ENCODE measurements around the gene CDC20.

The CDC20 gene

DNA sequence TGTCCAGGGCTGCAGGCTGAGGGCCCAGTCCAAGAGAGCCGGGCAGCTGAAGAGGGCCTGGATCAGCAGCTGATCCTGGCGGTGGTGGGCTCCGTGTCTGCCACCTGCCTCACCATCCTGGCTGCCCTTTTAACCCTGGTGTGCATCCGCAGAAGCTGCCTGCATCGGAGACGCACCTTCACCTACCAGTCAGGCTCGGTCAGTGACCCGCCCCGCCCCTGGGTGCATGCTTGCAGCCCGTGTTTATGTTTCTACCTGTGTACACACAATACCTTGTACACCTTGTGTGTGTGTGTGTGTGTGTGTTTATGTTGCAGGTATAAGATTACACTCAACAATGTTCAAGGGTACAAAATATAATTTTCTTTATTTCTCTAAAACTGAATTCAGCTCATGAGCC lies 45.0 kb upstream of the CDC20 start:
- no peak for DNase-seq (ENCODE audit: extremely low spot score)
- ChIA-PET POLR2A (no interaction called here), CTCF (no interaction called here)
- TF ChIP-seq ARNT (IDR thresholded peaks at IDR 0.05) (no peak), FOXA1 (IDR thresholded peaks at IDR 0.05) (no peak), FOXM1 (IDR thresholded peaks at IDR 0.05; ENCODE audit: borderline replicate concordance) (no peak), SP1 (IDR thresholded peaks at IDR 0.05) (no peak), LEF1 (IDR thresholded peaks at IDR 0.05; ENCODE audit: borderline replicate concordance) (no peak), TARDBP (IDR thresholded peaks at IDR 0.05) (no peak), HDGF (IDR thresholded peaks at IDR 0.05; ENCODE audit: borderline replicate concordance) (no peak), ZNF384 (IDR thresholded peaks at IDR 0.05) (no peak), BHLHE40 (IDR thresholded peaks at IDR 0.05; ENCODE audit: borderline replicate concordance) (no peak), L3MBTL2 (conservative IDR thresholded peaks at IDR 0.05) (no peak), ELF4 (IDR thresholded peaks at IDR 0.05) (no peak)
- TF ChIP-seq, protein P1, sequence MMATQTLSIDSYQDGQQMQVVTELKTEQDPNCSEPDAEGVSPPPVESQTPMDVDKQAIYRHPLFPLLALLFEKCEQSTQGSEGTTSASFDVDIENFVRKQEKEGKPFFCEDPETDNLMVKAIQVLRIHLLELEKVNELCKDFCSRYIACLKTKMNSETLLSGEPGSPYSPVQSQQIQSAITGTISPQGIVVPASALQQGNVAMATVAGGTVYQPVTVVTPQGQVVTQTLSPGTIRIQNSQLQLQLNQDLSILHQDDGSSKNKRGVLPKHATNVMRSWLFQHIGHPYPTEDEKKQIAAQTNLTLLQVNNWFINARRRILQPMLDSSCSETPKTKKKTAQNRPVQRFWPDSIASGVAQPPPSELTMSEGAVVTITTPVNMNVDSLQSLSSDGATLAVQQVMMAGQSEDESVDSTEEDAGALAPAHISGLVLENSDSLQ (IDR thresholded peaks at IDR 0.05): no peak

DNA sequence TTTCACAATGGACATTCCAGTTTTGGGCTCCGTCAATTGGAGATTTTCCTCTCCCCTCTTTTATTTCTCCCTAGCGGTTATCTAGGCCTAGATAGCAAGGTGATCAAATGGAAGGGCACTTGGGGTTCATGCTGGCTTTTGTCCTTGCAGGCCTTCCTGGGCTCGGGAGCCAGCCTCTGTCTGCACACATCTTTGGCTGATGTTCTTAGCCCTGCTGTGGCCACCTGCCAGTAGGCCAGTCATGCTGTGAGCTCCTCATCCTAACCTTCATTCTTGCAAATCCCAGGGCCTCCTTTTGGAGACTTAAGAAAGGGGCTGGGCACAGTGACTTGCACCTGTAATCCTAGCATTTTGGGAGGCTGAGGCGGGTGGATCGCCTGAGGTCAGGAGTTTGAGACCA lies 44.5 kb upstream of the CDC20 start:
- CTCF ChIA-PET: no interaction called here
- no peak for DNase-seq (ENCODE audit: extremely low spot score)
- TF ChIP-seq L3MBTL2 (conservative IDR thresholded peaks at IDR 0.05): no peak
- no peak for TF ChIP-seq FOXM1 (IDR thresholded peaks at IDR 0.05; ENCODE audit: borderline replicate concordance)
- no peak for TF ChIP-seq FOXK2 (IDR thresholded peaks at IDR 0.05)
- TF ChIP-seq SUZ12 (IDR thresholded peaks at IDR 0.05): no peak
- no peak for TF ChIP-seq TARDBP (IDR thresholded peaks at IDR 0.05)
- TF ChIP-seq FOXA1 (IDR thresholded peaks at IDR 0.05): no peak
- TF ChIP-seq ELF4 (IDR thresholded peaks at IDR 0.05): no peak
- POLR2A ChIA-PET: no interaction called here

DNA sequence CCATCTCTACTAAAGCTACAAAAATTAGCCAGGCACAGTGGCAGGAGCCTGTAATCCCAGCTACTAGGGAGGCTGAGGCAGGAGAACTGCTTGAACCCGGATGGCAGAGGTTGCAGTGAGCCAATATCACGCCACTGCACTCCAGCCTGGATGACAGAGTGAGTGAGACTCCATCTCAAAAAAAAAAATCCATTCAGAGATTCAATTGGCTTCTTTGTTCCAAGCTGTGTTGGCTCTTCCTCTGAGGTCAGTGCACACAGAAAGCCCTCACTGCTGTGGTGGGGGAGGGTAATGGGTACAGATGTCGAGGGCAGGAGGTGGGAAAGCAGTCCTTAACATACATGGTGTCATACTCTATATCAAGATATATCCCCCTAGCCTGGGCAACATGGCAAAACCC lies 43.3 kb upstream of the CDC20 start:
- DNase-seq (ENCODE audit: extremely low spot score): no peak
- POLR2A ChIA-PET: no interaction called here
- CTCF ChIA-PET: no interaction called here
- TF ChIP-seq TARDBP (IDR thresholded peaks at IDR 0.05) (no peak), ZNF384 (IDR thresholded peaks at IDR 0.05) (no peak), CTBP1 (IDR thresholded peaks at IDR 0.05; ENCODE audit: borderline replicate concordance) (no peak), HDGF (IDR thresholded peaks at IDR 0.05; ENCODE audit: borderline replicate concordance) (no peak), L3MBTL2 (conservative IDR thresholded peaks at IDR 0.05) (no peak), ARNT (IDR thresholded peaks at IDR 0.05) (no peak), SUZ12 (IDR thresholded peaks at IDR 0.05) (no peak), FOXA1 (IDR thresholded peaks at IDR 0.05) (no peak), LEF1 (IDR thresholded peaks at IDR 0.05; ENCODE audit: borderline replicate concordance) (no peak), FOXK2 (IDR thresholded peaks at IDR 0.05) (no peak), ELF4 (IDR thresholded peaks at IDR 0.05) (no peak), SP1 (IDR thresholded peaks at IDR 0.05) (no peak), NFRKB (IDR thresholded peaks at IDR 0.05) (no peak), FOXM1 (IDR thresholded peaks at IDR 0.05; ENCODE audit: borderline replicate concordance) (no peak), BHLHE40 (IDR thresholded peaks at IDR 0.05; ENCODE audit: borderline replicate concordance) (no peak)
- TF ChIP-seq, protein P1 (IDR thresholded peaks at IDR 0.05): no peak

DNA sequence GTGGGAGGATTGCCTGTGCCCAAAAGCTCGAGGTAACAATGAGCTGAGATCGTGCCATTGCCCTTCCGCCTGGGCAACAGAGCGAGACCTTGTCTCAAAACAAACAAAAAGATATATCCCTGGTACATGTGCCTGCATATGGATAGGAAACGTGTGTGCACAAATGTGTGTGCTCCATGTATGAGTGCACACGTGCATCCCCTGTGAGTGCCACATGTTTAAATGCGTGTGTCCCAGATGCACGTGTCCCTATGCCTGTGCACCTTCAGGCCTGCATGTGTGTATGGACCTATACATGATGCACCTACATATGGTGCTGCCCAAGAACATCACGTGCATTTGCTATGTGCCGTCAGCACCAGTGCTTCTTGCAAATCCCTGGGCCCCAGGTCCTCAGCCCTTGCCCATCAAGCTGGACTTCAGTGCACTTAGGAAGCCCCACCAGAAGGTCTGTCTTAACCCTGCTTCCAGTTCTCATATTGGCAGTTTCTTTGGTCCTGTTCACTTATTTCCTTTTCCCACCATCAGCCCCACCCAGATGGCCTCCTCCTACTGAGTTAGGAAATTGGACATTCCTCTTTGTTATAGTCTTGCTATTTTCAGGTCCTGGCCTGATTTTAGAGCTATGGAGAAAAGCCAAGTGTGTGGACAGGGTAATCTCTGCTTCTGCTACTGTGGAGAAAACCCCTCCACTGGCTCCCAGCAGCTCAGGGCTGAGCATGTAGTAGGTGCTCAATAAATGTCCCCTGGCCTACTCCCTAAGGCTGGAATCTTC lies 42.6 kb upstream of the CDC20 start:
- POLR2A ChIA-PET: interaction anchor here (0.5 kb wide), 1 partner anchor 10 kb away, joined by 3 read pairs; no protein-coding TSS in a partner anchor
- TF ChIP-seq SUZ12 (IDR thresholded peaks at IDR 0.05): no peak
- no peak for TF ChIP-seq HDGF (IDR thresholded peaks at IDR 0.05; ENCODE audit: borderline replicate concordance)
- CTCF ChIA-PET: interaction anchor here (0.5 kb wide), 1 partner anchor 459 kb away, joined by 3 read pairs; no protein-coding TSS in a partner anchor
- no peak for DNase-seq (ENCODE audit: extremely low spot score)

DNA sequence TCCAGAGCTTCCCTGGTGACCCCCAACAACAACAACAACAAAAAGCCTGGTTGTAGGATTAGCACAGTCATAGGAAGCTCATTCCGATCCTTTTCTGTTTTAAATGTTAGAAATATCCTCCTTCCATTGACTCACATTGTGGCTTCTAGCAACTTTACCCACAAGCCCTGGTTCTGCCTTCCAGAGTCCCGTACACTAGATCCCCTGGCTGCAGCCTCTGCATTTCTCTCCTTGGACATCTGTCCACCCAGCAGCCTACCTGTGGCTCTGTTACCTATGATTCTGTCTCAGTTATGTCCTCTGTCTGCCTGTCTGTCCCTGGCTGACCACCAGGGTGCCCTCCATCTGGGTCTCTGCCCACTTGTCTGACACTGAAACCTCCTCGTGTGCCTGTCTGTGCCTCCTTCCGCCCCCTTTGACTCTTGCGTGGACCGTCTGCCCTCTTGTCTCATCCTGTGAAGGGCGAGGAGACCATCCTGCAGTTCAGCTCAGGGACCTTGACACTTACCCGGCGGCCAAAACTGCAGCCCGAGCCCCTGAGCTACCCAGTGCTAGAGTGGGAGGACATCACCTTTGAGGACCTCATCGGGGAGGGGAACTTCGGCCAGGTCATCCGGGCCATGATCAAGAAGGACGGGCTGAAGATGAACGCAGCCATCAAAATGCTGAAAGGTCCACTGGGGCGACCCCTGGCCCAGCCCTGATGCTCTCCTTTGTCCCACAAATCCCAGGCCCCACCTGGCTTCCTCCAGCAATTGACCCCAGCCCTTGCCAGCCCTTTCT lies 41.9 kb upstream of the CDC20 start:
- POLR2A ChIA-PET: interaction anchor here (0.5 kb wide), 1 partner anchor 9 kb away, joined by 3 read pairs; no protein-coding TSS in a partner anchor
- CTCF ChIA-PET: no interaction called here
- DNase-seq (ENCODE audit: extremely low spot score): no peak
- TF ChIP-seq ZNF384 (IDR thresholded peaks at IDR 0.05): no peak
- TF ChIP-seq ELF4 (IDR thresholded peaks at IDR 0.05): no peak
- TF ChIP-seq L3MBTL2 (conservative IDR thresholded peaks at IDR 0.05): no peak
- no peak for TF ChIP-seq NFRKB (IDR thresholded peaks at IDR 0.05)

DNA sequence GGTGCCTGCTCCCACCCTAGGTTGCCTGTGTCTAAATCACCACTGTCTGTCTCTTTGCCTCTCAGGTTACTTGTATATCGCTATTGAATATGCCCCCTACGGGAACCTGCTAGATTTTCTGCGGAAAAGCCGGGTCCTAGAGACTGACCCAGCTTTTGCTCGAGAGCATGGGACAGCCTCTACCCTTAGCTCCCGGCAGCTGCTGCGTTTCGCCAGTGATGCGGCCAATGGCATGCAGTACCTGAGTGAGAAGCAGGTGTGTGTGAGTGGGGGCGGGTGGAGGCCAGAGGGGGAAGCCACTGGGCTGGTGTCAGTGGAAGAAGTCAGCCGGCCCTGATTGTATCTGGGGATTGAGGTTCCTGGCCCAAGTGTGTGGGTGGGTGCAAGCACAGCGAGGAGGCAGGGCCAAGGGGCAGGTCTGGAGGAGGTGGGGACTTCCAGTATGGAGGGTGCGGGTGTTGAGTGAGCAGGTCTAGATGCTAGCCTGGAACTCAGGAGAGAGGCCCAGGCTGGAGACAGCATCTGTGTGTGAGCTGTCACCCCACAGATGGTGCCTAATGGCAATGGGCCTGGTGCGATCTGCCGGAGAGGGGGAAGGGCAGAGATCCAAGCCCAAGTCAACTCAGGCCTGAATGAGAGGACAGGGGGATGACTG lies 40.8 kb upstream of the CDC20 start:
- TF ChIP-seq L3MBTL2 (conservative IDR thresholded peaks at IDR 0.05) (no peak), SUZ12 (IDR thresholded peaks at IDR 0.05) (no peak), HDGF (IDR thresholded peaks at IDR 0.05; ENCODE audit: borderline replicate concordance) (no peak), ARNT (IDR thresholded peaks at IDR 0.05) (no peak), LEF1 (IDR thresholded peaks at IDR 0.05; ENCODE audit: borderline replicate concordance) (no peak), FOXM1 (IDR thresholded peaks at IDR 0.05; ENCODE audit: borderline replicate concordance) (no peak), FOXK2 (IDR thresholded peaks at IDR 0.05) (no peak), ZNF384 (IDR thresholded peaks at IDR 0.05) (no peak), ELF4 (IDR thresholded peaks at IDR 0.05) (no peak), TARDBP (IDR thresholded peaks at IDR 0.05) (no peak), NFRKB (IDR thresholded peaks at IDR 0.05) (no peak), FOXA1 (IDR thresholded peaks at IDR 0.05) (no peak), CTBP1 (IDR thresholded peaks at IDR 0.05; ENCODE audit: borderline replicate concordance) (no peak), SP1 (IDR thresholded peaks at IDR 0.05) (no peak), BHLHE40 (IDR thresholded peaks at IDR 0.05; ENCODE audit: borderline replicate concordance) (no peak)
- TF ChIP-seq, protein P1 (IDR thresholded peaks at IDR 0.05): no peak
- ChIA-PET CTCF (interaction anchor here (0.6 kb wide), 1 partner anchor 65 kb away, joined by 3 read pairs; no protein-coding TSS in a partner anchor), POLR2A (no interaction called here)
- no peak for DNase-seq (ENCODE audit: extremely low spot score)
